Measurements from ENCODE around the gene ATP6V1G3. TPM values are rescaled to one million over a fixed set of nuclear protein-coding genes. Genes with fewer than 3 reads are reported as not detected.
"Not testable (repeated sequence)": the region's sequence is repeated elsewhere in the genome, so short reads cannot be mapped to it uniquely, and the experiment has no call there.

ATP6V1G3 gene
- not detected in 2 replicates for total RNA-seq (ENCODE audit: low replicate concordance)

- Mint-ChIP-seq H3K27me3 (ENCODE audit: insufficient read depth, low read depth) (no peaks in the 10 kb centered on the region), H3K9me3 (no peaks in the 10 kb centered on the region), H3K4me1 (no peaks in the 10 kb centered on the region), H3K27ac (no peak within 1 kb of the TSS), H3K4me3 (no peak within 1 kb of the TSS), H3K36me3 (no peaks in the 10 kb centered on the region)
- no peaks in the 10 kb centered on the region for H4K20me1 ChIP-seq (ENCODE audit: low read depth)
- no peaks in the 10 kb centered on the region for H3K9me3 ChIP-seq (ENCODE audit: low read depth)
- H3K4me1 ChIP-seq, result no peaks in the 10 kb centered on the region
- no peak for DNase-seq (ENCODE audit: low spot score)
- no peak for TF ChIP-seq CTCF (IDR thresholded peaks at IDR 0.05)
- no peak for TF ChIP-seq EZH2 (IDR thresholded peaks at IDR 0.05)
- no peak for TF ChIP-seq EZH2phosphoT487 (IDR thresholded peaks at IDR 0.05)
- H3K4me3 ChIP-seq, result no peak within 1 kb of the TSS
- no peak within 1 kb of the TSS for H3K9ac ChIP-seq
- H3K79me2 ChIP-seq (ENCODE audit: low read depth), result no peaks in the 10 kb centered on the region
- H3F3A ChIP-seq (ENCODE audit: low read depth), result no peaks in the 10 kb centered on the region
- no peak within 1 kb of the TSS for H3K4me2 ChIP-seq
- no peak within 1 kb of the TSS for H2AFZ ChIP-seq (replicated peaks)
- no peak within 1 kb of the TSS for H3K27ac ChIP-seq
- H3K27me3 ChIP-seq, result no peaks in the 10 kb centered on the region
- no peaks in the 10 kb centered on the region for H3K36me3 ChIP-seq
Observed at GRCh38 chr1:198540580-198540979, at the start of gene ATP6V1G3. ATP6V1G3 (minus strand) TSS chr1:198540680; CDS start chr1:198540650, 30 bp downstream.

- Histone ChIP-seq H3K79me2 (ENCODE audit: low read depth) (no peaks in the 10 kb centered on the region), H3K27me3 (no peaks in the 10 kb centered on the region), H3K9me3 (ENCODE audit: low read depth) (no peaks in the 10 kb centered on the region), H2AFZ (replicated peaks) (no peak overlapping the region), H3K27ac (no peak overlapping the region), H3F3A (ENCODE audit: low read depth) (no peaks in the 10 kb centered on the region), H4K20me1 (ENCODE audit: low read depth) (no peaks in the 10 kb centered on the region), H3K4me3 (no peak overlapping the region), H3K36me3 (no peaks in the 10 kb centered on the region), H3K9ac (no peak overlapping the region), H3K4me2 (no peak overlapping the region), H3K4me1 (no peaks in the 10 kb centered on the region)
- Mint-ChIP-seq H3K9me3 (peaks cover 19% of the 10 kb centered on the region), H3K4me1 (no peaks in the 10 kb centered on the region), H3K27ac (no peak overlapping the region), H3K4me3 (no peak overlapping the region), H3K27me3 (ENCODE audit: insufficient read depth, low read depth) (no peaks in the 10 kb centered on the region), H3K36me3 (peaks cover 2% of the 10 kb centered on the region)
- TF ChIP-seq CTCF (IDR thresholded peaks at IDR 0.05), result no peak
- no peak for TF ChIP-seq EZH2 (IDR thresholded peaks at IDR 0.05)
- TF ChIP-seq EZH2phosphoT487 (IDR thresholded peaks at IDR 0.05), result no peak
- no peak for DNase-seq (ENCODE audit: low spot score)
Observed at GRCh38 chr1:198588845-198589244, 48.4 kb upstream of the ATP6V1G3 start.

GRCh38 chr1:198584163-198584562 lies 43.7 kb upstream of the ATP6V1G3 start:
- Histone ChIP-seq H3K4me2 (no peak overlapping the region), H2AFZ (replicated peaks) (no peak overlapping the region), H3K27ac (no peak overlapping the region), H3K79me2 (ENCODE audit: low read depth) (no peaks in the 10 kb centered on the region), H3K27me3 (no peaks in the 10 kb centered on the region), H3K4me3 (no peak overlapping the region), H4K20me1 (ENCODE audit: low read depth) (no peaks in the 10 kb centered on the region), H3K9ac (no peak overlapping the region), H3K9me3 (ENCODE audit: low read depth) (no peaks in the 10 kb centered on the region), H3K4me1 (no peaks in the 10 kb centered on the region), H3F3A (ENCODE audit: low read depth) (no peaks in the 10 kb centered on the region), H3K36me3 (no peaks in the 10 kb centered on the region)
- Mint-ChIP-seq H3K4me3 (no peak overlapping the region), H3K27ac (no peak overlapping the region), H3K9me3 (peaks cover 26% of the 10 kb centered on the region), H3K4me1 (no peaks in the 10 kb centered on the region), H3K27me3 (ENCODE audit: insufficient read depth, low read depth) (peaks cover 2% of the 10 kb centered on the region), H3K36me3 (peaks cover 4% of the 10 kb centered on the region)
- no peak for DNase-seq (ENCODE audit: low spot score)
- TF ChIP-seq CTCF (IDR thresholded peaks at IDR 0.05) (no peak), EZH2phosphoT487 (IDR thresholded peaks at IDR 0.05) (no peak)

- not testable (repeated sequence) for H3K4me1 Mint-ChIP-seq
- H3K9me3 Mint-ChIP-seq, result peaks cover 24% of the 10 kb centered on the region
Observed at GRCh38 chr1:198583209-198583802, 42.8 kb upstream of the ATP6V1G3 start.

More at GRCh38 chr1:198583209-198583802, 42.8 kb upstream of the ATP6V1G3 start:
- H3K4me3 ChIP-seq; H3K27me3 Mint-ChIP-seq (ENCODE audit: insufficient read depth, low read depth); H3K36me3 ChIP-seq; H3K79me2 ChIP-seq (ENCODE audit: low read depth); H3K4me3 Mint-ChIP-seq; H3K4me1 ChIP-seq; H3F3A ChIP-seq (ENCODE audit: low read depth); H4K20me1 ChIP-seq (ENCODE audit: low read depth); H3K36me3 Mint-ChIP-seq; H3K4me2 ChIP-seq; H3K27me3 ChIP-seq; H3K9me3 ChIP-seq (ENCODE audit: low read depth); H3K9ac ChIP-seq; DNase-seq (ENCODE audit: low spot score); H2AFZ ChIP-seq (replicated peaks); H3K27ac ChIP-seq: not testable (repeated sequence)
- peak overlapping the region; percentile 82 for H3K27ac Mint-ChIP-seq
